GM18868 (cell line): ENCODE measurements around the gene DDIT4L.
"Not testable (repeated sequence)": the region's sequence is repeated elsewhere in the genome, so short reads cannot be mapped to it uniquely, and the experiment has no call there.

Experiments used
- ATAC-seq: cut with Tn5 transposase; IDR thresholded peaks from one replicate; pipeline ENCODE4 v1.9.1; 2021; ENCODE audit warnings: mild to moderate bottlenecking, moderate library complexity; ENCODE audit not compliant: unreplicated experiment

DDIT4L gene, protein sequence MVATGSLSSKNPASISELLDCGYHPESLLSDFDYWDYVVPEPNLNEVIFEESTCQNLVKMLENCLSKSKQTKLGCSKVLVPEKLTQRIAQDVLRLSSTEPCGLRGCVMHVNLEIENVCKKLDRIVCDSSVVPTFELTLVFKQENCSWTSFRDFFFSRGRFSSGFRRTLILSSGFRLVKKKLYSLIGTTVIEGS

DNA sequence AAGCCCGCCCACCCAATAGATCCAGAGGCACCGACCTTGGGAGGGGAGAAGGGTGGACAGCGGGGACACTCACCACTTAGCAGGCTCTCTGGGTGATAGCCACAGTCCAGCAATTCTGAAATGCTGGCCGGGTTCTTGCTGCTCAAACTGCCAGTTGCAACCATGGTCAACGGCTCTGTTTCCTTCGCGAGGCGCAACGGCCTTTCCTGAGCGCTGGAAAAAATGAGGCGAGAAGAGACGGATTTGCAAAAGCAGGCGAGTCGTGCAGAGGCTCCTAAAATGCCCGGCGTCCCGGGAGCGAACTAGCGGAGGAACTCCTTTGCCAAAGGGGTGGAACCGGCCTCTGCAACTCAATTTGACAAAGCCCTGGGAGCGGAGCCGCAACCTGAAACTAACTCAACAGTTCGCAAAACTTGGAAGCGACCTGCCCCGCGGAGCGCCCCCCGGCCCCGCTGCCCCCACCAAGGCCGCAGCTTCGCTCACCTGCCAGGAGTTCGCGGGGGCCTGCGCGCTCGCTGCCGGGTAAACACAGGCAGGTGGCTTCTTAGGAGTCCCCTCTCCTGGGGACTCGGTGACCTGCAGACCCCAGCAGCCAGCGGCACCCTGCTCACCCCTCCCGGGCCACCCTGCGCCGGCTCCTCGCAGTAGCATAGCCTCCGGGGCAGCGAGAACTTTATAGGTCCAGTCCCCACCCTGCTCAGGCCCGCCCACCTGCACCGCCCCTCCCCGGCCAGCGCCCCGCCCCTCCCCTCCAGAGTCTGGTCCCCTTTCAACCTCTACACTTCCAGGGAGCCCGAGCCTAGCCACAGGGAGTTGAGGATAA lies at the start of gene DDIT4L:
Gene DDIT4L, minus strand, starts transcription at position 649 of the 823 bp plus-strand sequence. Its CDS starts 485 bp downstream, at position 164.
- ATAC-seq = no peak

DNA sequence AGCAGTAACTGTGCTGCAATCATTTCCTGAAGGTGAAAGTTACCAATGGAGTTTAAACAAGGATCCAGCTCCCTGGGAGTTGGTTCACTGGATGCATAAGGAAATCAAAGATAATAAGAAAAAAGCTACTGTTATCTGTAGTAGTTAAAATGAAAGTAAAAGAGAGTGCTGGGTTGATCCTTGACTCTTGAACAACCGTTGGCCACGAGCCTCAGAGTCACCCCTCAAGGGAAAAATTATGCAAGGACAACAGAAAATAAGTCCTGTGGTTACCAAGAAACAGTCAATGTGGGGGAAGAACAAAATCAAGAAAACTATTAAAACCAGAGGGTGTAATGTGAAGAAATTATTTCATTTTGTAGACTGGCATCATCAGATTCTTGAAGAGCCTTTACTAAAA lies 49.7 kb upstream of the DDIT4L start:
- ATAC-seq = no peak

DNA sequence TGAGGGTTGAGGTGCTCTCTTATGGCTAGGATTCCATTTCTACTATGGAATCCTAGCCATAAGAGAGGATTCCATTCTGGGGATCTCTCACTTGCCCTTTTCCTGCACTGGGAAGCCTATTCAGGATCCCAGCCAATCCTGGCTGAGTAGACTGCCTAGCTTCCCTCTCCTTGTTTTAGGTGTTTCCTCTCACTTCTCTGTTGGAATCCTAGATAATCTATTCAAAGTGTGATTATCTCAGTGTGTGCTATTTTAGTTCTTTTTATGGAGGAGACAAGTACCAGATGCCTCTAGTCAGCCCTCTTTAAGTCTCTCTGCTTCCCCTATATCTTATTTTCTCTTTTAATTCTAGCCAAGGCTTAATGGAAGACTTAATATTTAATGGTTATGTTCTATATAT lies 34.5 kb upstream of the DDIT4L start:
- no peak for ATAC-seq

DNA sequence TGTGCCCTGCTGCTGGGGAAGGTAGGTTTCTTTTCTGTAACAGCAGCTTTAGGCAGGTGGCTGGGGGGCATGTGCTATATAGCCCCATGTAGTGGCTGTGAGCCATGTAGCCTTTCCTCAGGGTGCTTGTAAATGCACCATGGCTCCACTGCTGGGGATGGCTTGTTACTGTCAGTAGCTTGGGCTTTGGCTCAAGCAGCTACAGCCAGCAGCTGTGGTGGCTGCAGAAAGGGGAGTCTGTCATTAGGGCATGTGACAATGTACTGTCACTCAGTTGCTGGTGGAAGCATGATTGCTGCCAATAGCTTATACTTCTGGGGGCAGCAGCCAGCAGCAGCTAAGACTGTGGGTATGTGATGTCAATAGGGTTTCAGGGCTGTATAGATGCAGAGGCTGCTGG lies 33.9 kb upstream of the DDIT4L start:
- no peak for ATAC-seq

DNA sequence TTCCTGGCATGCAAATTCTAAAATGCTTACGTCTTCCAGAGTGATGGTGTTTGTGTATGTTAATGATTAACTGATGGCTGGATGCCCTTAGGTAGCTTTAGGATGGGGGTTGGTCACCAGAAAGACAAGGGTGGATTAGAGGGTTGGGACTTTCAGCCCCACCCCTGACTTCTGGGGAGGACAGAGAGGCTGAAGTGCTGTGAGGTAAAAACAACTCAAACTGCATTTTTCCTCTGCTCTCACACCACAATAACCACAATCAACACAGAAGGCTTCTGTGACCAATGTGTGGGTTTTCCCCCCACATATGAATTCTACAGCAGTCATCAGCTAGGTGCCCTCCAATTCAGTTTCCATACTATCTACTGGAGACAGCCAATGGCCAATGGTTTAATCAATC lies 18.7 kb upstream of the DDIT4L start:
- peak; percentile 87 for ATAC-seq

DNA sequence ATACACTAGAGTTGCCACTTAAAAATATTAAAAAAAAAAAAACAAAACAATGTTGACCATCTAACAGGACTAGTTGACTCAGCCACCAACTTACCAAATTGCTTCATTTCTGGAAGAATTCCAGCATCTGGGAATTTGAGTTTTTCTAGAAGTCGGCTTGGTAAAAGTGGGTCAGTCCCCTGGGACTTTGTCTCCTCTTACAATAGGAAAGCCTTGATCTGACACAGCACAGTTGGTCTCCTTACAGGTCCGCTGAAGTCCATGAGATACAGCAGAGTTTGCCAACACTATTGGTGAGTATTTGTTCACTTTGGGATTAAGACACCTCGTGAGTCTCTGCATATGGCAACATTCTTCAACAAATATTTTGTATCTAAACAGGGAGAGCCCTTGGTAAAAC lies 18.2 kb upstream of the DDIT4L start:
- ATAC-seq = peak; percentile 22

DNA sequence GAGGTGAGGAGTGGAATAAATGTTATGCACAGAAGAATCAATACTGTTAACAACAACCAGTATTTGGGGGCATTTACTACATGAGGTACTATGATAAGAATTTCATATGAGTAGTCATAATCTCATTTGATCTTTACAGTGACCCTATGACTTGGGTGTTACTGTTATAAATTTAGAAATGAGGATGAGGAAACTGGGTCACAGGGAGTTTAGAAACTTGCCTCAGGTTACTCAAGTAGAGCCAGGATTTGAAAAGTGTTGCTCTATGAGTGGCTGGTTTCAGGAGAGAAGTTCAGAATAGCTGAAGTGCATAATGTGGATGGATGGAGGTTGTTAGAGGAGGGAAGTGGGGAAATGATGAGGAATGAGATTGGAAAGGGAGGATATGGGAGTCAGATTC lies 16.6 kb upstream of the DDIT4L start:
- no peak for ATAC-seq

DNA sequence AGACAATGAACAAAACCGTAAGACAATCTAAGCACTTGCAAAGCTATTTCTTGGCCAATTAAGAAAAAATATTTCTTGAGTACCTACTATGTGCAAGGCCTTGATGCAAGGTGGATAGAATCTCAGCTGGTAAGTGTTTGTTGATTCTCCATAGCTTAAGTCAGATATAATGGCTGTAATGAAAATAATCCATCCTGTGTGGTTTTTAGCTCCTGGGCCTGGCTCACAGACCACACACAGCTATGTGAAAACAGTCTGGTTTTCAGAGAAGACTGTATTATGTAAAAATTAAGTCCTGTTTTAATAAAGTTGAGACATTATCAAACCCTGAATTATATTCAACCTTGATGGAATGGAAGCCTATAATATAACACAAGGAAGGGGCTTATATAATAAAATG lies 7.8 kb upstream of the DDIT4L start:
- ATAC-seq = no peak

DNA sequence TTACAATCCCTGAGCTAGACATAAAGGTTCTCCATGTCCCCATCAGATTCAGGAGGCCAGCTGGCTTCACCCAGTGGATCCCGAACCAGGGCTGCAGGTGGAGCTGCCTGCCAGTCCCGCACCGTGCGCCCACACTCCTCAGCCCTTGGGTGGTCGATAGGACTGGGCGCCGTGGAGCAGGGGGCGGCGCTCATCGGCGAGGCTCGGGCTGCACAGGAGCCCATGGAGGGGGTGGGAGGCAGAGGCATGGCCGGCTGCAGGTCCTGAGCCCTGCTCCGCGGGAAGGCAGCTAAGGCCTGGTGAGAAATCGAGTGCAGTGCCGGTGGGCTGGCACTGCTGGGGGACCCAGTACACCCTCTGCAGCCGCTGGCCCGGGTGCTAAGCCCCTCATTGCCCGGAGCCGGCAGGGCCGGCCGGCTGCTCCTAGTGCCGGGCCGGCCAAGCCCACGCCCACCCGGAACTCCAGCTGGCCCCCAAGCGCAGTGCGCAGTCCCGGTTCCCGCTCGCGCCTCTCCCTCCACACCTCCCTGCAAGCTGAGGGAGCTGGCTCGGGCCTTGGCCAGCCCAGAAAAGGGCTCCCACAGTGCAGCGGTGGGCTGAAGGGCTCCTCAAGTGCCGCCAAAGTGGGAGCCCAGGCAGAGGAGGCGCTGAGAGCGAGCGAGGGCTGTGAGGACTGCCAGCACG lies 6.3 kb upstream of the DDIT4L start:
- ATAC-seq = not testable (repeated sequence)

DNA sequence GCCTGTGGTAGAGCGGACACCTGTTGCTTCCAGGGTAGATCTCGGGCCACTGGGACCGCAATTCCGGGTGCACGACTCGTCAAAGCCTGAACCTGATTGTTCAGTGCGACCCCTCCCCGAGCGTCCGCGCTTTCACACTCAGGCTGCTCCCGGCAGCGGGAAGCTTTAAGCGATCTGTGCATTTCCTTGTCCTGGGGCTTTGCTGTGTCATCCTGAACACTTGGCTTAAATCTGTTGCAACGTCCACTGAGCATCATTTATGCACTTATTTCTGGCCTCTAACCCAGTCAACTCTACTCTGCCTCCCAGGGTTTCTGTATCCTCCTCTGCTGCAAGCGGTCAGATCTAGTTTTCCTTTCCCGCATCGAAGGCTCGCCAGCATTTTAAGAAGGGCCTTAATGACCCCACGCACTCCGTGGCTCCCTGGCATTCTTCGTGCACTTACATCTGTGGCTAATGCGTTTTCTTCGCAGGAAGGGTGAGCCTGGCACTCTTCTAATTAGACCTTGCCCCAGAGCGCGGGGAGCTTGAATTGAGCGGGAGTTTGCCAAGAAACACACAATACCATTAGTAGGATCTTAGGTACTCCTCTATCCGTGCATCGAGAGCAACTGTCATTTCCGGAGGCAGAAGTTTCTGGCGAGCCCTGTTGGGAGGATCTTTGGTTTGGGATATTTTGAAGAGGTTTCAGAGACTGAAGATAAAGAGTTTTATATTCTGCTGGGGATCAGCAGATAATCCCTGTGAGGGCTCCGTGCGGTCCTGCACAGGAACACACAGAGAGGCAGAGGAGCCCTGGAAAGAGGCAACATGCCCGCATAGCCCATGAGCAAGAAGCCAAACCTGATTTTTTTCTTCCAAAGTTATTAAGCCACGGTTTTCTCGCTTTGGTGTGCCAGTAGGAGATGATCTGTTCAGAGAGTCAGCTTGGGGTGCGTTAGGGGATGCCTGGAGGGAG lies 654 bp upstream of the DDIT4L start:
- no peak for ATAC-seq

DNA sequence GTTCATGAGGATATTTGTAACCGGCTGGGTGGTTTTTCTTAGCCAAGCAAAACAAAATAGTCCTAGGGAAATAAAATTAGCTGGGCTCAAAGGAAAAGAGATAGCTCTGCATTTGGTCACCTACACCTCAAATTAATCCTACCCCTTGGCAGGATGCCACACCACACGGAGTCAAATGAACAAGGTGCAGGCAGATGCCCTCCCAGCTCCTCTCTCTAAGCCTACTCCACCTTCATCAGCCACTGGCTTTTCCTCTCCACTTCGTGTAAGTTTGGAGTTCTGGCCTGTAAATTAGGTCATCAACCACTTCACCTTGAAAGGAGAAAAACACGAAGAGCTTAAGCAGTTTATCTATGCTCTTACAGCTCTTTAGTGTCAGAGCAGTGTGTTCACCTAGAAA lies 1.4 kb downstream of the DDIT4L start:
- ATAC-seq = no peak

DNA sequence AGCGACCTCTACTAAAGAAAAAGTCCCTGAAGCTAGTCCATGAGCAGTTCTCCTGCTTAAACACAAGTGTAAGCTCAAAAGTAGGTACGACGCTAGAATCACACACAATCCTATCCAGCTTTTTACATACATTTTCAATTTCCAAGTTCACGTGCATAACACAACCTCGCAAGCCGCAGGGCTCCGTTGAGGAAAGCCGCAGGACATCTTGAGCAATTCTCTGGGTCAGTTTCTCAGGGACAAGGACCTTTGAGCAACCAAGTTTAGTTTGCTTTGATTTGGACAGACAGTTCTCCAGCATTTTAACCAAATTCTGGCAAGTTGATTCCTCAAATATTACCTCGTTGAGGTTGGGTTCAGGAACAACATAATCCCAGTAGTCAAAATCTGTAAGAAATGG lies 2.5 kb downstream of the DDIT4L start:
- no peak for ATAC-seq

DNA sequence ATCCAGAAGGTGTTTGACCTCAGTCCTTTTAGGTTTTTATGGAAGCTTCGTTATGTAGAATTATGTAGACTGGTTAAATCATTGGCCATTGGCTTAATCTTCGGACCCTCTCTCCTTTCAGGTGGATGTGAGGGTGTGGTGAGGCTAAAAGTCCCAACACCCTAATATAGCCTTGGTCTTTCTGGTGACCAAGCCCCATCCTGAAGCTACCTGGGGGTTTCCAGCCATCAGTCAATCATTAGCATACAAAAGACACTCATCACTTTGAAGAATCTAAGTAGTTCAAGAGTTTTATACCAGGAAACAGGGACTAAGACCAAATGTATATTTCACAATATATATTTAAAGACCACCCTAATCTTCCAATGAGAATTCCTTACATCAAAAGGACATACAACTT lies 5.5 kb downstream of the DDIT4L start:
- ATAC-seq = no peak

DNA sequence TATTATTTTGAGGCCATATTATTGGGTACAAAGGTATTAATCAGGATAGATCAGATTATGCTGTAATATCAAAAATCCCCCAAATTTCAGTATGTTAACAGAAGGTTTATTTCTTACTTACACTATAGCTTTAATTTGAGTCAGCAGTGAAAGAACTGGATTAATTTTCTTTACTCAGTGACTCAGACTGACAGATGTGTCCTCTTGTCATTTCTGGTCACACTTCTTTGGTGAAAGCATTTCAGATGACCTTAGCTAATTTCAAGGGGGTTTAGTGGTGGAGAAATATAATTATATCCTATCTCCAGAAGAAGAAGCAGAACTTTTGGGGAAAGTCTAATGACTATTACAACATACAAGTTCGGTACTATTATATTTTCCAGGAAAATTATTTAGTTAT lies 12.4 kb downstream of the DDIT4L start:
- ATAC-seq = no peak

DNA sequence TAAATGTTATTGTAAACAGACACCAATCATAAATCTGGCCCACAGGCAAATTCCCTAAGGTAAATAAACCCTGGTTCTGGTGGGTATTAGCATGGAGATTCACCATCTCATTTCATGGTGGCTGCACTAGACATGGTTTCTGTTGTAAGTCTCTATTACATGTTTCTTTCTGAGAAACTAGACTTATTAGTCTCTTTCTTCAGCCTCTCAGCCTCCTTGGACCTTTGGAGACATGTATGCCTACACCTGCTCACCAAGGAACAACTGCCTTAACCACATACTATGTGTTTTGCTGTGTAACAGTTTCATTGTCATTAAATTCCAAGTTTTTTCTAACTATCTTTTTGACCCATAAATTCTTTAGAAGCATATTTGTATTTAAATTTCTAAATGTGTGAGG lies 13.1 kb downstream of the DDIT4L start:
- no peak for ATAC-seq

DNA sequence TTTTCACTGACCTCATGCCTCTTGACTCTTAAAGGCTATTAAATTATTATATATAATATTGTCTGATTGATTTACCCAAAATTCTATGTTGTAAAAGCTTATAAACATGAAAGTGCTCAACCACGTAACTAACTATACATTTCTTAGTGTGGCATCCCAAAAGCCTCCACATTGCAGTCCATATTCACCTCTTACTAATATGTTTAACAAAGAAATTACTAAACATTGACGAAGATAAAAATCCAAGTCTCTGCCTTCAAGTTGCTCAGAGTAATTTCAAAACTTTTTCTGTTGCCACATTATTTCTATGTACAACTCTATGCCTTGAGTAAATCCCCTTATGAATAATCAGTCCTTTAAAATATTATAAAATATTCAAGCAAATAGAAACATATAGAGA lies 14.4 kb downstream of the DDIT4L start:
- no peak for ATAC-seq

DNA sequence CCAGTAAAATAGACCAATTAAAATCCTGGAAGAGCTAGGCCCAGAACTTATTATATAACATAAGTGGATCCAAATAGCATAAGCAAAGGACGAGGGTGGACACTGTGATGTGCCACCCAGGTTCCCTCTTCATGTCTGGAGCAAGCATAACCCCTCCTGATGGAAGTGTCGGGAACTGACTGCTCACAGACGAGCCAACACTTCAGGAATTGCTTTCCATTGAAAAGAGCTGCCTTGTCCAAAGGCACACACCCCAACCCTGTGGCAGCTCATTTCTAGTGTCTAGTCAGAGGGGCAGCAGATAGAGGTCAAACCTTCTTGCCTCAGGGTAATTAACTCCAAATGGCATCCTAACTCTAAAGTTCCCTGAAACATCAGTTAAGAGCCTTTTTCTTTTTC lies 15.3 kb downstream of the DDIT4L start:
- ATAC-seq = no peak

DNA sequence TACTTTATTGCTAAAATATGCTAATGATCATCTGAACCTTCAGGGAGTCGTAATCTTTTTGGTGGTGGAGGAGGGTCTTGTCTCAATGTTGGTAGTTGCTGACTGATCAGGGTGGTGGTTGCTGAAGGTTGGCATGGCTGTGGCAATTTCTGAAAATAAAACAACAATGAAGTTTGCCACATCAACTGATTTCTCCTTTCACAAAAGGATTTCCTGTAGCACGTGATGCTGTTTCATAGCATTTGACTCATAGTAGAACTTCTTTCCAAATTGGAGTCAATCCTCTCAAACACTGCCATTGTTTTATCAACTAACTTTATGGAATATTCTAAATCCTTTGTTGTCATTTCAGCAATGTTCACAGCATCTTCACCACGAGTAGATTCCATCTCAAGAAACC lies 19.3 kb downstream of the DDIT4L start:
- ATAC-seq = no peak

DNA sequence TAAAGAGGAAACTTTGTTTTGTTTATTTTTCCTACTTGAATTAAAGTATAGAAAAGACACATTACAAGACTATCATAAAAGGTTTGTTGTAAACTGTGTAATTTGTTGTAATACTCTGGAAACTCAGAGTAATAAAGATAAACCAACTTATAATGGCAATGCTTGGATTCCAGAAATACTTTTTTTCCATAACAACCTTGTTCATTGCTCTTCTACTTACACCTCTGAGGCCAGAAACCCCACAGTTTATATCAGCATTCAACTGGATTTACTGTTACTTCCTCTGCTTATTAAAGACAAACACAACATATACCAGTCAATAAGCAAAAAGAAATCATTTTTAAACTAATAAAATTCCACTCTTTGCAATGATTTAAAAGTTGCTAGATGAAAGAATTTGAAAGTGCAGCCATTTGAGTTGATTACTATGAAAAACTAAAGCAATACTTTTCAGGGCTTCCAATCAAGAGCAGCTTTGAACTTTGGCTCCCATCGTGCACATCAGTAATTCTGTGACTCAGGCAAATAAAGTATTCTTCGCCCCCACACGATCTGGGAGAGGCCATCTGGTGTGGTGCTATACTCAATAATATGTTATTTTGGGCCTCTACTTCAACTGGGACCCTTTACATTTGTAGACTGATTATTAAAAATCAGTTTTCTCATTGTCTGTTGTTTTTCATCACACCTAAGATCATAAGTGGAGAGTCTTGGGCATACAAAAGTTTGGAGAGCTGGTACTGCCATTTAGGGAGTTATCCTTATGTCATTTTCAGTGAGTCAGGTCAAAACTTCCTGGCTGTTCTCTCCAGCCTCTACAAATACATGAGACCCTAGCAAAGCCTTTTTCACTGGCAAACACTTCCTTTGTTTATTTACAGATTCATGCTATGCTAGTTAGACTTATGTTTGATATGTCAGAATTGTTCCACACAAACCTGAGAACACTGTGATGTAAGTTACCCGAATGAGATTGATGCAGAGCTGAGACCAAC lies 20.5 kb downstream of the DDIT4L start:
- ATAC-seq = no peak

DNA sequence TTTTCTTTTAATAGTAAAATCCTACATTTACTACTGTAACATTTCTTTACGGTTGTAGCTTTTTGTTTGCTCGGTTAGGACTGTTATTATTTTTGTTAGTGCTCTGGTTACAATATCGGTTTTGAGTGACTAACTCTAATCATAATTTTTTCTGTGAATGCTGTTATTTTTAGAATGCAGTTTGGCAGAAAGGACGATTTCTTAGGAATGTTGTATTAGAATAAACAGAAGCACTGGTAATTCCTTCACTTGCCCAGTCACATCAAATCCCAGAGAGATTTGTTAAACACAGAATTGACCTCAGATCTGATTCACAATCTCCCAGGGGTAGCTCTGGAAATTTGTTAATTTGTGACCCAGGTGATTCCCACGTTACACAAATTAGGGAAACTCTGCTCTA lies 21.7 kb downstream of the DDIT4L start:
- no peak for ATAC-seq
